Effector CD4-positive, alpha-beta T cell (primary cell): ENCODE measurements around the gene EIF2S3B.
"Not testable (repeated sequence)": the region's sequence is repeated elsewhere in the genome, so short reads cannot be mapped to it uniquely, and the experiment has no call there.

Experiments
- DNase-seq: peaks from one replicate; pipeline ENCODE4 v3.0.0-alpha.2; 2020
- total RNA-seq: gene quantifications from one replicate; lab custom pipeline; 2026; lab: John Stamatoyannopoulos, UW

EIF2S3B gene
- 2.3 reads per million, percentile 5 among the genes with 10 or more reads in this experiment for total RNA-seq

GRCh38 chr12:10505620-10506019 lies at the start of gene EIF2S3B:
EIF2S3B (plus strand) TSS chr12:10505890; CDS start chr12:10505903, 13 bp downstream.
- no peak for DNase-seq

GRCh38 chr12:10456856-10457255 lies 48.8 kb upstream of the EIF2S3B start:
- no peak for DNase-seq

GRCh38 chr12:10457760-10458159 lies 47.9 kb upstream of the EIF2S3B start:
- no peak for DNase-seq

GRCh38 chr12:10466311-10466710 lies 39.4 kb upstream of the EIF2S3B start:
- no peak for DNase-seq

GRCh38 chr12:10469701-10470100 lies 36.0 kb upstream of the EIF2S3B start:
- no peak for DNase-seq

- DNase-seq, result not testable (repeated sequence)
Measured at GRCh38 chr12:10472808-10473207, 32.9 kb upstream of the EIF2S3B start.

- DNase-seq, result not testable (repeated sequence)
Measured at GRCh38 chr12:10481901-10482300, 23.8 kb upstream of the EIF2S3B start.

GRCh38 chr12:10487328-10487727 lies 18.4 kb upstream of the EIF2S3B start:
- not testable (repeated sequence) for DNase-seq

GRCh38 chr12:10491766-10492165 lies 13.9 kb upstream of the EIF2S3B start:
- DNase-seq, result no peak

GRCh38 chr12:10497602-10498001 lies 8.1 kb upstream of the EIF2S3B start:
- DNase-seq, result no peak

GRCh38 chr12:10498042-10498441 lies 7.6 kb upstream of the EIF2S3B start:
- DNase-seq, result no peak

GRCh38 chr12:10501030-10501429 lies 4.7 kb upstream of the EIF2S3B start:
- no peak for DNase-seq

- DNase-seq, result no peak
Measured at GRCh38 chr12:10503460-10503859, 2.2 kb upstream of the EIF2S3B start.

- DNase-seq, result no peak
Measured at GRCh38 chr12:10511756-10512355, 6.2 kb downstream of the EIF2S3B start.

GRCh38 chr12:10512798-10513197 lies 7.1 kb downstream of the EIF2S3B start:
- no peak for DNase-seq

GRCh38 chr12:10521555-10521954 lies 15.9 kb downstream of the EIF2S3B start:
- no peak for DNase-seq

- no peak for DNase-seq
Measured at GRCh38 chr12:10528174-10528953, 22.7 kb downstream of the EIF2S3B start.

GRCh38 chr12:10529603-10530002 lies 23.9 kb downstream of the EIF2S3B start:
- no peak for DNase-seq

GRCh38 chr12:10537721-10538120 lies 32.0 kb downstream of the EIF2S3B start:
- DNase-seq, result no peak

- DNase-seq, result no peak
Measured at GRCh38 chr12:10540776-10541205, 35.1 kb downstream of the EIF2S3B start.

- no peak for DNase-seq
Measured at GRCh38 chr12:10543499-10543898, 37.8 kb downstream of the EIF2S3B start.

GRCh38 chr12:10551375-10551774 lies 45.7 kb downstream of the EIF2S3B start:
- DNase-seq, result no peak

GRCh38 chr12:10553148-10553547 lies 47.5 kb downstream of the EIF2S3B start:
- no peak for DNase-seq

GRCh38 chr12:10554228-10554755 lies 48.6 kb downstream of the EIF2S3B start:
- no peak for DNase-seq
